ENCODE data around the gene PNPT1. TPM values are rescaled to one million over a fixed set of nuclear protein-coding genes. Genes with fewer than 3 reads are reported as not detected.
A peak's percentile ranks its signal among the peaks of the same experiment; 100 is the strongest.

PNPT1 gene
- total RNA-seq, 1 donor from 2014 or later = 14.9 TPM

- DNase-seq (ENCODE audit: low read depth) = no peak
- no peak overlapping the region for H3K4me3 ChIP-seq (ENCODE audit: low read depth, low read length)
- no peak for TF ChIP-seq CTCF (conservative IDR thresholded peaks at IDR 0.05; ENCODE audit: low read depth, low read length)
Observed at GRCh38 chr2:55595536-55595935, 98.1 kb downstream of the PNPT1 start.

GRCh38 chr2:55592130-55592529 lies 101.5 kb downstream of the PNPT1 start:
- H3K4me3 ChIP-seq (ENCODE audit: low read depth, low read length) = no peak overlapping the region
- no peak for TF ChIP-seq CTCF (conservative IDR thresholded peaks at IDR 0.05; ENCODE audit: low read depth, low read length)
- DNase-seq (ENCODE audit: low read depth) = no peak

- DNase-seq (ENCODE audit: low read depth) = peak; percentile 48
- no peak for TF ChIP-seq CTCF (conservative IDR thresholded peaks at IDR 0.05; ENCODE audit: low read depth, low read length)
- no peak overlapping the region for H3K4me3 ChIP-seq (ENCODE audit: low read depth, low read length)
Observed at GRCh38 chr2:55590810-55591440, 102.7 kb downstream of the PNPT1 start.

GRCh38 chr2:55585451-55586080 lies 108.1 kb downstream of the PNPT1 start:
- peak; percentile 31 for DNase-seq (ENCODE audit: low read depth)

More at GRCh38 chr2:55585451-55586080, 108.1 kb downstream of the PNPT1 start:
- H3K4me3 ChIP-seq (ENCODE audit: low read depth, low read length) = no peak overlapping the region
- no peak for TF ChIP-seq CTCF (conservative IDR thresholded peaks at IDR 0.05; ENCODE audit: low read depth, low read length)

Other genes starting within 250 kb of the PNPT1 start
- gene CFAP36, start 174.1 kb downstream of the PNPT1 start, total RNA-seq = 10.3 and 19.0 TPM in 2 replicates
- 35.2 and 43.4 TPM in 2 replicates for gene PPP4R3B, start 76.2 kb downstream of the PNPT1 start, total RNA-seq
- 30.0 and 42.8 TPM in 2 replicates for gene EFEMP1, start 229.9 kb upstream of the PNPT1 start, total RNA-seq

Measured in epithelial cell of proximal tubule (primary cell).